Neural cell (in vitro differentiated cells): ENCODE data around the gene NHS. TPM values are rescaled to one million over a fixed set of nuclear protein-coding genes. Genes with fewer than 3 reads are reported as not detected.

Experiments used
- H2AFZ ChIP-seq: fragments of 200-600, 300-800 bp; sonication (generic), shearing (Covaris generic); 2 replicates; pipeline ENCODE4 v1.6.0; 2014; ENCODE audit warnings: low read depth, mild to moderate bottlenecking, antibody characterized with exemption, low read length, moderate library complexity
- H3F3A ChIP-seq: fragments of 200-600 bp; shearing (Covaris generic); 2 replicates; pipeline ENCODE4 v1.6.1; 2016; ENCODE audit warnings: mild to moderate bottlenecking, moderate library complexity, mixed read lengths, antibody characterized with exemption, low read length; ENCODE audit not compliant: insufficient read depth, poor library complexity, severe bottlenecking
- H3K27ac ChIP-seq: fragments of 200-600, 300-800 bp; sonication (generic), shearing (Covaris generic); 2 replicates; pipeline ENCODE4 v1.5.1; 2014; ENCODE audit warnings: mild to moderate bottlenecking, low read length, moderate library complexity
- H3K27me3 ChIP-seq: fragments of 300-800, 200-600 bp; sonication (generic), shearing (Covaris generic); 2 replicates; pipeline ENCODE4 v1.6.0; 2014; ENCODE audit warnings: mild to moderate bottlenecking, low read depth, low read length, moderate library complexity; ENCODE audit not compliant: insufficient read depth
- H3K36me3 ChIP-seq: fragments of 300-800, 200-600 bp; sonication (generic), shearing (Covaris generic); 2 replicates; pipeline ENCODE4 v1.5.1; 2014; ENCODE audit warnings: mild to moderate bottlenecking, antibody characterized with exemption, low read length, moderate library complexity; ENCODE audit not compliant: insufficient read depth
- H3K4me2 ChIP-seq: fragments of 300-800, 200-600 bp; sonication (generic), shearing (Covaris generic); 2 replicates; pipeline ENCODE4 v1.6.0; 2014; ENCODE audit warnings: mild to moderate bottlenecking, low read length
- H3K4me3 ChIP-seq: fragments of 300-800, 200-600 bp; sonication (generic), shearing (Covaris generic); 2 replicates; pipeline ENCODE4 v1.5.1; 2014; ENCODE audit warnings: mild to moderate bottlenecking, low read length, moderate library complexity
- H3K79me2 ChIP-seq: fragments of 200-600 bp; shearing (Covaris generic); replicated peaks from 2 replicates; pipeline ENCODE4 v1.6.0; 2014; ENCODE audit warnings: mild to moderate bottlenecking, low read length, moderate library complexity; ENCODE audit not compliant: insufficient read depth
- H3K9ac ChIP-seq: fragments of 300-800, 200-600 bp; sonication (generic), shearing (Covaris generic); 2 replicates; pipeline ENCODE4 v1.6.1; 2016; ENCODE audit warnings: mild to moderate bottlenecking, low read length, mixed read lengths
- H3K9me2 ChIP-seq: fragments of 200-600 bp; shearing (Covaris generic); 2 replicates; pipeline ENCODE4 v1.6.1; 2016; ENCODE audit warnings: mild to moderate bottlenecking, low read length, mixed read lengths; ENCODE audit not compliant: insufficient read depth
- H3K9me3 ChIP-seq: fragments of 200-600, 300-800 bp; sonication (generic), shearing (Covaris generic); 2 replicates; pipeline ENCODE4 v1.6.1; 2016; ENCODE audit warnings: mild to moderate bottlenecking, mixed run types, low read length, moderate library complexity, mixed read lengths
- H4K20me1 ChIP-seq: fragments of 200-600 bp; shearing (Covaris generic); 2 replicates; pipeline ENCODE4 v1.6.1; 2016; ENCODE audit warnings: mild to moderate bottlenecking, mixed run types; ENCODE audit not compliant: insufficient read depth
- EP300 ChIP-seq: fragments of 450-650 bp; conservative IDR thresholded peaks from 2 replicates; pipeline ENCODE4 v1.6.1; 2014; ENCODE audit warnings: antibody characterized with exemption, mild to moderate bottlenecking, moderate library complexity; ENCODE audit not compliant: poor library complexity, severe bottlenecking
- EZH2 ChIP-seq: fragments of 200-600, 300-800 bp; shearing (Covaris generic), sonication (generic); IDR thresholded peaks from 2 replicates; pipeline ENCODE4 v1.6.1; 2014; ENCODE audit warnings: antibody characterized with exemption, low read length, borderline replicate concordance, mild to moderate bottlenecking; ENCODE audit not compliant: insufficient read depth, poor library complexity, severe bottlenecking
- MXI1 ChIP-seq: fragments of 450-650 bp; conservative IDR thresholded peaks from 2 replicates; pipeline ENCODE4 v1.6.1; 2014; ENCODE audit warnings: antibody characterized with exemption, mild to moderate bottlenecking; ENCODE audit not compliant: poor library complexity, severe bottlenecking
- POLR2AphosphoS5 ChIP-seq: IDR thresholded peaks from 2 replicates; pipeline ENCODE4 v1.6.1; 2012
- RAD21 ChIP-seq: fragments of 450-650 bp; conservative IDR thresholded peaks from 2 replicates; pipeline ENCODE4 v1.6.1; 2014; ENCODE audit warnings: antibody characterized with exemption, mild to moderate bottlenecking, moderate library complexity
- SMC3 ChIP-seq: fragments of 450-650 bp; conservative IDR thresholded peaks from 2 replicates; pipeline ENCODE4 v1.6.1; 2014; ENCODE audit warnings: antibody characterized with exemption, mild to moderate bottlenecking, moderate library complexity; ENCODE audit not compliant: poor library complexity
- TAF1 ChIP-seq: IDR thresholded peaks from 2 replicates; pipeline ENCODE4 v1.6.1; 2012; ENCODE audit warnings: low read depth
- polyA minus RNA-seq: library from RNA; depleted of rRNA, polyadenylated mRNA; stranded (reverse); fragments of >200 nt; gene quantifications from 2 replicates; pipeline ENCODE4 v1.2.3, GENCODE V29; 2014
- polyA plus RNA-seq: library from polyadenylated mRNA; depleted of rRNA; stranded (reverse); fragments of >200 nt; gene quantifications from 2 replicates; pipeline ENCODE4 v1.2.3, GENCODE V29; 2014
- TF ChIP-seq, protein P1 (sequence below): fragments of 450-650 bp; IDR thresholded peaks from 2 replicates; pipeline ENCODE4 v1.5.1; 2014; ENCODE audit warnings: antibody characterized with exemption, mild to moderate bottlenecking, moderate library complexity; ENCODE audit not compliant: poor library complexity, severe bottlenecking
- TF ChIP-seq, protein P2 (sequence below): IDR thresholded peaks from 2 replicates; pipeline ENCODE4 v1.6.1; 2012; ENCODE audit warnings: borderline replicate concordance

NHS gene
- 1.1 and 1.9 TPM in 2 replicates for polyA plus RNA-seq
- polyA minus RNA-seq = 6.1 and 9.4 TPM in 2 replicates

DNA sequence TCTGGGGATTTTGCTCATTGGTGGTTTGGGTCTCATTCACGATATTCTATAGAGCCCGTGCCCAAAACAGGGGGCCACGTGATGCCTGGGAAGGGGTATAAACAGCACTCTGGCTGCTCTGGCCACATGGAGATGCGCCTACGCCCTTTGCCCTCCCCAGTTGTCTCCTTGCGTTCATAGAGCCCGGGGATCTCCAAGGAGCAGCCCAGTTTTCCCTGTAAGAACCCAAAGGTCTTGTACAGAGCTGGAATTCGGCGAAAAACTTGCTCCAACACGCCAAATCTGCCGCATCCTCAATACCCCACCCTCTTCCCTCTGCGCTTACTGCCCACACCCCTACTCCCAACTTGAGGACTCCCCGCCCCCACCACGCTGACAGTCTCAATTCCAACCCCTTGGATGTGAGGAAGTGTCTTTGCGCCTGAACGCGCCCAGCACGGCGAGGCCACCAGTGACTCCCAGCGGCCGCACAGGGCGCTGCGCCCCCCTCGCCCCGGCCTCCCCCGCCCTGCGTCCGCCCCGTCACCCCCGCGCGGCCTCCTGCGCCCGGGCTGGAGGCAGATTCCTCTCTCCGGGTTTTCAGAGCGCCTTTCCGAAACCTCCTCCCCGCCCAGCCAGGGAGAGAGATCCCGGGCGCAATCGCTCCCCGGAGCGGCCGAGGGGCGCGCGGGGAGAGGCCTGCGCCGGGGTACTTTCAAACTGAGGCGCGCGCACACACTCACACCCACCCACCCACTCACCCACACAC lies at the start of gene NHS:
Gene NHS (plus strand): TSS at position 582 of the 748 bp plus-strand sequence. CDS start 558 bp downstream, outside the sequence.
- no peak within 1 kb of the TSS for H3K27ac ChIP-seq
- peak within 1 kb of the TSS; percentile 48 for H3K9ac ChIP-seq
- H3K79me2 ChIP-seq = no peaks in the 10 kb centered on the region
- no peaks in the 10 kb centered on the region for H3K36me3 ChIP-seq
- no peaks in the 10 kb centered on the region for H3F3A ChIP-seq
- no peaks in the 10 kb centered on the region for H3K9me2 ChIP-seq
- H3K4me3 ChIP-seq = peak within 1 kb of the TSS; percentile 74
- H4K20me1 ChIP-seq = no peaks in the 10 kb centered on the region
- TF ChIP-seq, protein P1, sequence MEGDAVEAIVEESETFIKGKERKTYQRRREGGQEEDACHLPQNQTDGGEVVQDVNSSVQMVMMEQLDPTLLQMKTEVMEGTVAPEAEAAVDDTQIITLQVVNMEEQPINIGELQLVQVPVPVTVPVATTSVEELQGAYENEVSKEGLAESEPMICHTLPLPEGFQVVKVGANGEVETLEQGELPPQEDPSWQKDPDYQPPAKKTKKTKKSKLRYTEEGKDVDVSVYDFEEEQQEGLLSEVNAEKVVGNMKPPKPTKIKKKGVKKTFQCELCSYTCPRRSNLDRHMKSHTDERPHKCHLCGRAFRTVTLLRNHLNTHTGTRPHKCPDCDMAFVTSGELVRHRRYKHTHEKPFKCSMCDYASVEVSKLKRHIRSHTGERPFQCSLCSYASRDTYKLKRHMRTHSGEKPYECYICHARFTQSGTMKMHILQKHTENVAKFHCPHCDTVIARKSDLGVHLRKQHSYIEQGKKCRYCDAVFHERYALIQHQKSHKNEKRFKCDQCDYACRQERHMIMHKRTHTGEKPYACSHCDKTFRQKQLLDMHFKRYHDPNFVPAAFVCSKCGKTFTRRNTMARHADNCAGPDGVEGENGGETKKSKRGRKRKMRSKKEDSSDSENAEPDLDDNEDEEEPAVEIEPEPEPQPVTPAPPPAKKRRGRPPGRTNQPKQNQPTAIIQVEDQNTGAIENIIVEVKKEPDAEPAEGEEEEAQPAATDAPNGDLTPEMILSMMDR = peak; percentile 37
- TF ChIP-seq, protein P2, sequence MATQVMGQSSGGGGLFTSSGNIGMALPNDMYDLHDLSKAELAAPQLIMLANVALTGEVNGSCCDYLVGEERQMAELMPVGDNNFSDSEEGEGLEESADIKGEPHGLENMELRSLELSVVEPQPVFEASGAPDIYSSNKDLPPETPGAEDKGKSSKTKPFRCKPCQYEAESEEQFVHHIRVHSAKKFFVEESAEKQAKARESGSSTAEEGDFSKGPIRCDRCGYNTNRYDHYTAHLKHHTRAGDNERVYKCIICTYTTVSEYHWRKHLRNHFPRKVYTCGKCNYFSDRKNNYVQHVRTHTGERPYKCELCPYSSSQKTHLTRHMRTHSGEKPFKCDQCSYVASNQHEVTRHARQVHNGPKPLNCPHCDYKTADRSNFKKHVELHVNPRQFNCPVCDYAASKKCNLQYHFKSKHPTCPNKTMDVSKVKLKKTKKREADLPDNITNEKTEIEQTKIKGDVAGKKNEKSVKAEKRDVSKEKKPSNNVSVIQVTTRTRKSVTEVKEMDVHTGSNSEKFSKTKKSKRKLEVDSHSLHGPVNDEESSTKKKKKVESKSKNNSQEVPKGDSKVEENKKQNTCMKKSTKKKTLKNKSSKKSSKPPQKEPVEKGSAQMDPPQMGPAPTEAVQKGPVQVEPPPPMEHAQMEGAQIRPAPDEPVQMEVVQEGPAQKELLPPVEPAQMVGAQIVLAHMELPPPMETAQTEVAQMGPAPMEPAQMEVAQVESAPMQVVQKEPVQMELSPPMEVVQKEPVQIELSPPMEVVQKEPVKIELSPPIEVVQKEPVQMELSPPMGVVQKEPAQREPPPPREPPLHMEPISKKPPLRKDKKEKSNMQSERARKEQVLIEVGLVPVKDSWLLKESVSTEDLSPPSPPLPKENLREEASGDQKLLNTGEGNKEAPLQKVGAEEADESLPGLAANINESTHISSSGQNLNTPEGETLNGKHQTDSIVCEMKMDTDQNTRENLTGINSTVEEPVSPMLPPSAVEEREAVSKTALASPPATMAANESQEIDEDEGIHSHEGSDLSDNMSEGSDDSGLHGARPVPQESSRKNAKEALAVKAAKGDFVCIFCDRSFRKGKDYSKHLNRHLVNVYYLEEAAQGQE = no peak
- no peaks in the 10 kb centered on the region for H3K9me3 ChIP-seq
- H3K4me2 ChIP-seq = peak within 1 kb of the TSS; percentile 14
- peaks cover 22% of the 10 kb centered on the region for H3K27me3 ChIP-seq
- no peak within 1 kb of the TSS for H2AFZ ChIP-seq

DNA sequence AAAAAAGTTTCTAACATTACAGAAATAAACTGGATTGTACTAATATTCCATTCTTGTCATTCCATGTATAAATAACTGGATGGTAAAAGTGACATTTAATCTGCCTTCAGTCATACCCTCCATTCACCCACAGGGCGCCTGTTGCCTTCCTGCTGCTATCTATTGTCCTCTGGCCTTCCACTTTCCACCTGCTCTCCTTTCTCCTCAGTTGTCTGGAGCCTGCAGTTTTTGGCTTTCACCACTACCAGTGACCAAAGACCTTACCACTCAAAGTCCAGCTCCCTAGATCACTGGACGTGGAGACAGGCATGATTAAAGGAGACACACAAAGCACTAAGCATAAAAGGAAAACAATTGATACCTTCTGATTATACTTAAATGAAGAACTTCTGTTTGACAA lies 46.2 kb upstream of the NHS start:
- Histone ChIP-seq H3K9me2 (no peaks in the 10 kb centered on the region), H3K36me3 (no peaks in the 10 kb centered on the region), H3K79me2 (no peaks in the 10 kb centered on the region), H3K4me3 (no peak overlapping the region), H3F3A (no peaks in the 10 kb centered on the region), H3K27ac (no peak overlapping the region), H3K4me2 (no peak overlapping the region), H4K20me1 (no peaks in the 10 kb centered on the region), H3K9ac (no peak overlapping the region), H3K27me3 (no peaks in the 10 kb centered on the region), H2AFZ (no peak overlapping the region), H3K9me3 (no peaks in the 10 kb centered on the region)
- no peak for TF ChIP-seq TAF1
- no peak for TF ChIP-seq EP300
- TF ChIP-seq, protein P2 = no peak
- TF ChIP-seq, protein P1 = no peak
- TF ChIP-seq MXI1 = no peak
- no peak for TF ChIP-seq RAD21
- no peak for TF ChIP-seq SMC3
- TF ChIP-seq POLR2AphosphoS5 = no peak
- TF ChIP-seq EZH2 = no peak
